NCI-H128 (cell line): ENCODE results near the gene CFHR1.
"Not testable (repeated sequence)": the region's sequence is repeated elsewhere in the genome, so short reads cannot be mapped to it uniquely, and the experiment has no call there.

Experiments used
- DNase-seq: peaks from one replicate; lab custom pipeline; 2025; ENCODE audit not compliant: unreplicated experiment; lab: John Stamatoyannopoulos, UW

CFHR1 gene

GRCh38 chr1:196819531-196819930 is at the start of gene CFHR1:
Gene CFHR1 (plus strand): TSS chr1:196819731. CDS start chr1:196819845, 114 bp downstream.
- not testable (repeated sequence) for DNase-seq

GRCh38 chr1:196769823-196770222 is 49.7 kb upstream of the CFHR1 start:
- DNase-seq: not testable (repeated sequence)

GRCh38 chr1:196773713-196774112 is 45.8 kb upstream of the CFHR1 start:
- DNase-seq: no peak

- DNase-seq: no peak
These were observed 45.4 kb upstream of the CFHR1 start for GRCh38 chr1:196774175-196774574.

- no peak for DNase-seq
These were observed 44.9 kb upstream of the CFHR1 start, which contains the start of gene CFHR3 for GRCh38 chr1:196774603-196775002. Gene CFHR3 (plus strand): TSS chr1:196774840. CDS start chr1:196774887, 47 bp downstream.

- DNase-seq: no peak
These were observed 41.9 kb upstream of the CFHR1 start for GRCh38 chr1:196777603-196778002.

GRCh38 chr1:196779093-196779492 is 40.4 kb upstream of the CFHR1 start:
- DNase-seq: no peak

- not testable (repeated sequence) for DNase-seq
These were observed 28.3 kb upstream of the CFHR1 start for GRCh38 chr1:196791252-196791651.

- DNase-seq: peak; percentile 4
These were observed 25.4 kb upstream of the CFHR1 start for GRCh38 chr1:196794103-196794502.

GRCh38 chr1:196797891-196798290 is 21.6 kb upstream of the CFHR1 start:
- no peak for DNase-seq

- DNase-seq: not testable (repeated sequence)
These were observed 17.6 kb upstream of the CFHR1 start for GRCh38 chr1:196801920-196802319.

- DNase-seq: no peak
These were observed 10.8 kb upstream of the CFHR1 start for GRCh38 chr1:196808529-196809235.

- not testable (repeated sequence) for DNase-seq
These were observed 2.1 kb upstream of the CFHR1 start for GRCh38 chr1:196817442-196817841.

- not testable (repeated sequence) for DNase-seq
These were observed 8.3 kb downstream of the CFHR1 start for GRCh38 chr1:196827860-196828259.

- not testable (repeated sequence) for DNase-seq
These were observed 30.3 kb downstream of the CFHR1 start for GRCh38 chr1:196849613-196850492.

GRCh38 chr1:196856053-196856452 is 36.5 kb downstream of the CFHR1 start:
- no peak for DNase-seq

GRCh38 chr1:196857188-196857587 is 37.7 kb downstream of the CFHR1 start:
- no peak for DNase-seq

GRCh38 chr1:196858811-196859210 is 39.3 kb downstream of the CFHR1 start:
- DNase-seq: no peak

- no peak for DNase-seq
These were observed 40.9 kb downstream of the CFHR1 start for GRCh38 chr1:196860323-196860884.

GRCh38 chr1:196861429-196861828 is 41.9 kb downstream of the CFHR1 start:
- DNase-seq: no peak

GRCh38 chr1:196866974-196867373 is 47.4 kb downstream of the CFHR1 start:
- no peak for DNase-seq

- no peak for DNase-seq
These were observed 53.9 kb downstream of the CFHR1 start for GRCh38 chr1:196873385-196873784.
